ENCODE results near the gene NHERF2. TPM values are rescaled to one million over a fixed set of nuclear protein-coding genes. Genes with fewer than 3 reads are reported as not detected.

Gene NHERF2
- total and polyA plus RNA-seq, 9 of the 15 experiments (the other 6 are each of a cell fraction or from before 2014, with no cell fraction given): 0.15 to 42.0 (median 12.5) TPM

DNA sequence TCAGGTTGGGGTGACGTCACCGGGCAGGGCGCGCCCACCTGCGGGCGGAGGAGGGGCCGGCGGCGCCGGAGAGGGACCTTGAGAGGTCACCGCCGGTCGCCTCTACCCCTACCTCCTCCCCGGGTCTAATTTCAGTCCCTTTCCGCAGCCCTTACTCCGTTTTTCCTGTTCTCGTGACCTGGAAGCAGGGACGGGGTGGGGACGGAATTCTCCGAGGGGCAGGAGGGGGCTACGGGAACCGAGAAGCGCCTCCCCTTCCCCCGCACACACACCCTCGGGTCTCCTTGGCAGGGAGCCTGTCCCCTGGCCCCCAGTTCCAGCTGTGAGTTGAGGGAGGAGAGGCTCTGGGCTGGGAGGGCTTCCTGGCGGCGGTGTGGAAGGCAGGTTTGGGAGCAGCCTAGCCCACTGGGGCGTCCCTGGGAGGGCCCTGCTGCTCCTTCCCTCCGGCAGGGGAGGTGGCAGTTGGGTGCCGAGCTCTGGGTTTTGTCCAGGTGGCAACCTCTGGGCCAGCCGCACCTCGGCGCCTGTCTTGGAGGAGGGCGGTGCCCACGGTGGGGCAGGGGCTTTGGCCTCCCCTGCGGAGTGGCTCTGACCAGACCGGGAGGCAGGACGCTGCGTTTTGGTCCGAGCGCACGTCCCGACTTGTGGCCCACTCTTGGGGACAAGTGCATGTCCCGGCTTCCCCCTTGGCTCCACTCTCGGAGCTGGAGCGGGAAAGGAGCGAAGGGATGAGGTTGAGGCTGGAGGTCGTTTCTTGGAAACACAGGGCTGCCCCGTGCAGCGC lies 36.2 kb upstream of the NHERF2 start (continued):
- TF ChIP-seq ZNF79 (CRISPR knock-in tag; IDR thresholded peaks at IDR 0.05; ENCODE audit: low read depth) (no peak), RBM14 (IDR thresholded peaks at IDR 0.05; ENCODE audit: borderline replicate concordance, insufficient read depth, low read depth, low read length) (no peak), POLR2A (conservative IDR thresholded peaks at IDR 0.05) (peak; percentile 35; the same call in 1 of the 2 replicates), ESRRB (CRISPR knock-in tag; IDR thresholded peaks at IDR 0.05; ENCODE audit: borderline replicate concordance) (no peak), MCM5 (IDR thresholded peaks at IDR 0.05; ENCODE audit: low read depth) (no peak), PHF8 (IDR thresholded peaks at IDR 0.05; ENCODE audit: borderline replicate concordance, low read length) (peak; percentile 45; the same call in 1 of the 2 replicates), C11orf30 (IDR thresholded peaks at IDR 0.05; ENCODE audit: low read depth) (no peak), PTBP1 (IDR thresholded peaks at IDR 0.05; ENCODE audit: low read depth, low read length) (no peak), FOXJ2 (tag; IDR thresholded peaks at IDR 0.05) (no peak)
- TF ChIP-seq, protein P1, sequence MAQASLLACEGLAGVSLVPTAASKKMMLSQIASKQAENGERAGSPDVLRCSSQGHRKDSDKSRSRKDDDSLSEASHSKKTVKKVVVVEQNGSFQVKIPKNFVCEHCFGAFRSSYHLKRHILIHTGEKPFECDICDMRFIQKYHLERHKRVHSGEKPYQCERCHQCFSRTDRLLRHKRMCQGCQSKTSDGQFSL (CRISPR knock-in tag; IDR thresholded peaks at IDR 0.05): no peak
- TF ChIP-seq, protein P1 (tag; IDR thresholded peaks at IDR 0.05): no peak
- TF ChIP-seq, protein P2, sequence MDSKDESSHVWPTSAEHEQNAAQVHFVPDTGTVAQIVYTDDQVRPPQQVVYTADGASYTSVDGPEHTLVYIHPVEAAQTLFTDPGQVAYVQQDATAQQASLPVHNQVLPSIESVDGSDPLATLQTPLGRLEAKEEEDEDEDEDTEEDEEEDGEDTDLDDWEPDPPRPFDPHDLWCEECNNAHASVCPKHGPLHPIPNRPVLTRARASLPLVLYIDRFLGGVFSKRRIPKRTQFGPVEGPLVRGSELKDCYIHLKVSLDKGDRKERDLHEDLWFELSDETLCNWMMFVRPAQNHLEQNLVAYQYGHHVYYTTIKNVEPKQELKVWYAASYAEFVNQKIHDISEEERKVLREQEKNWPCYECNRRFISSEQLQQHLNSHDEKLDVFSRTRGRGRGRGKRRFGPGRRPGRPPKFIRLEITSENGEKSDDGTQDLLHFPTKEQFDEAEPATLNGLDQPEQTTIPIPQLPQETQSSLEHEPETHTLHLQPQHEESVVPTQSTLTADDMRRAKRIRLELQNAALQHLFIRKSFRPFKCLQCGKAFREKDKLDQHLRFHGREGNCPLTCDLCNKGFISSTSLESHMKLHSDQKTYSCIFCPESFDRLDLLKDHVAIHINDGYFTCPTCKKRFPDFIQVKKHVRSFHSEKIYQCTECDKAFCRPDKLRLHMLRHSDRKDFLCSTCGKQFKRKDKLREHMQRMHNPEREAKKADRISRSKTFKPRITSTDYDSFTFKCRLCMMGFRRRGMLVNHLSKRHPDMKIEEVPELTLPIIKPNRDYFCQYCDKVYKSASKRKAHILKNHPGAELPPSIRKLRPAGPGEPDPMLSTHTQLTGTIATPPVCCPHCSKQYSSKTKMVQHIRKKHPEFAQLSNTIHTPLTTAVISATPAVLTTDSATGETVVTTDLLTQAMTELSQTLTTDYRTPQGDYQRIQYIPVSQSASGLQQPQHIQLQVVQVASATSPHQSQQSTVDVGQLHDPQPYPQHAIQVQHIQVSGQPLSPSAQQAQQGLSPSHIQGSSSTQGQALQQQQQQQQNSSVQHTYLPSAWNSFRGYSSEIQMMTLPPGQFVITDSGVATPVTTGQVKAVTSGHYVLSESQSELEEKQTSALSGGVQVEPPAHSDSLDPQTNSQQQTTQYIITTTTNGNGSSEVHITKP (IDR thresholded peaks at IDR 0.05; ENCODE audit: partially characterized antibody): peak; percentile 88

All from K562 (cell line).